K562 (cell line): ENCODE measurements around the gene SHMT1.

Experiments
- POLR2A ChIP-seq: fragments of 450-650 bp; conservative IDR thresholded peaks from 2 replicates; pipeline ENCODE4 v1.6.1; 2016
- POLR2AphosphoS5 ChIP-seq: IDR thresholded peaks from 2 replicates; pipeline ENCODE4 v1.6.1; 2011; ENCODE audit warnings: mild to moderate bottlenecking, low read depth, low read length, moderate library complexity; ENCODE audit not compliant: control insufficient read depth, insufficient read depth
- RCOR1 ChIP-seq, 2 experiments: IDR thresholded peaks; 2 replicates each; pipeline ENCODE4 v1.6.1; 2012; ENCODE audit warnings: low read depth in 2 of 2, low read length in 2 of 2, borderline replicate concordance in 1 of 2, improper control_type of control experiment in 1 of 2

DNA sequence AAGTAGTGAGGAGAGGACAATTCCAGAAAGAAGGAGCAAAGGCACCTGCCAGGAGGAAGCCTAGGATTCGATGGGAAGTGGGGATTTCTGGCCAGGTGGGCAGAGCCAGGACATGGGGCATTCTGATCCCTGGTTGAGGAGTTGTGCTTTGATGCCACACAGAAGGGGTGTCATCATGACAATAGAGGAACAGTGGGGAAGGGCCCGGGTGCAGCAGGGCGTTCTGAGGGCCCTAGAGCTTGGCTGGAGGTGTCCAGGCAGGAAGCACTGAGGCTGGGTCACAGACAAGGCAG, 18.5 kb upstream of the SHMT1 start:
- TF ChIP-seq RCOR1 (IDR thresholded peaks at IDR 0.05; ENCODE audit: borderline replicate concordance in 1 of 2, low read depth in 2 of 2, low read length in 2 of 2) (no peak), POLR2AphosphoS5 (no peak), POLR2A (no peak)
